Mucosa of stomach (tissue), 1 donor: Measurements from ENCODE around the gene CFAP77.

Source experiments
- H3K27me3 ChIP-seq: one replicate; pipeline ENCODE4 v1.7.0; 2013; ENCODE audit warnings: mild to moderate bottlenecking, low read length; ENCODE audit not compliant: control insufficient read depth, insufficient read depth
- H3K36me3 ChIP-seq: one replicate; pipeline ENCODE4 v1.7.0; 2013; ENCODE audit warnings: low read length; ENCODE audit not compliant: control insufficient read depth, insufficient read depth
- H3K4me1 ChIP-seq: one replicate; pipeline ENCODE4 v1.7.0; 2013; ENCODE audit warnings: mild to moderate bottlenecking, low read length; ENCODE audit not compliant: control insufficient read depth, insufficient read depth
- H3K4me3 ChIP-seq: one replicate; pipeline ENCODE4 v1.7.0; 2013; ENCODE audit warnings: low read length
- H3K9ac ChIP-seq: one replicate; pipeline ENCODE4 v1.7.0; 2013; ENCODE audit warnings: mild to moderate bottlenecking, low read length, moderate library complexity
- H3K9me3 ChIP-seq: one replicate; pipeline ENCODE4 v1.7.0; 2013; ENCODE audit warnings: mild to moderate bottlenecking, low read length, moderate library complexity; ENCODE audit not compliant: control insufficient read depth
- donor health status: Pancreatic carcinoma.

The CFAP77 gene

GRCh38 chr9:132548751-132549640 is 139.0 kb downstream of the CFAP77 start:
- Histone ChIP-seq H3K27me3 (peaks cover 11% of the 10 kb centered on the region), H3K4me3 (no peak overlapping the region), H3K9ac (no peak overlapping the region), H3K9me3 (no peaks in the 10 kb centered on the region), H3K36me3 (no peaks in the 10 kb centered on the region), H3K4me1 (no peaks in the 10 kb centered on the region)

- H3K27me3 ChIP-seq, result peaks cover 5% of the 10 kb centered on the region
- H3K4me3 ChIP-seq, result no peak overlapping the region
- no peak overlapping the region for H3K9ac ChIP-seq
- no peaks in the 10 kb centered on the region for H3K36me3 ChIP-seq
- H3K4me1 ChIP-seq, result no peaks in the 10 kb centered on the region
- no peaks in the 10 kb centered on the region for H3K9me3 ChIP-seq
Observed at GRCh38 chr9:132551556-132551955, 141.5 kb downstream of the CFAP77 start.

- Histone ChIP-seq H3K9ac (no peak overlapping the region), H3K27me3 (peaks cover 5% of the 10 kb centered on the region), H3K4me1 (no peaks in the 10 kb centered on the region), H3K9me3 (no peaks in the 10 kb centered on the region), H3K36me3 (no peaks in the 10 kb centered on the region), H3K4me3 (no peak overlapping the region)
Observed at GRCh38 chr9:132552041-132552440, 142.0 kb downstream of the CFAP77 start.

GRCh38 chr9:132554755-132555154 is 144.7 kb downstream of the CFAP77 start:
- Histone ChIP-seq H3K9me3 (no peaks in the 10 kb centered on the region), H3K4me1 (no peaks in the 10 kb centered on the region), H3K36me3 (no peaks in the 10 kb centered on the region), H3K4me3 (no peak overlapping the region), H3K9ac (no peak overlapping the region), H3K27me3 (peaks cover 5% of the 10 kb centered on the region)

- H3K27me3 ChIP-seq, result peaks cover 6% of the 10 kb centered on the region
- H3K36me3 ChIP-seq, result no peaks in the 10 kb centered on the region
- no peak overlapping the region for H3K4me3 ChIP-seq
- H3K4me1 ChIP-seq, result no peaks in the 10 kb centered on the region
- H3K9me3 ChIP-seq, result no peaks in the 10 kb centered on the region
- H3K9ac ChIP-seq, result no peak overlapping the region
Observed at GRCh38 chr9:132555528-132555927, 145.5 kb downstream of the CFAP77 start.

- Histone ChIP-seq H3K9me3 (no peaks in the 10 kb centered on the region), H3K4me1 (no peaks in the 10 kb centered on the region), H3K36me3 (no peaks in the 10 kb centered on the region), H3K27me3 (peaks cover 11% of the 10 kb centered on the region), H3K9ac (no peak overlapping the region), H3K4me3 (no peak overlapping the region)
Observed at GRCh38 chr9:132556235-132556634, 146.2 kb downstream of the CFAP77 start.

- H3K9me3 ChIP-seq, result no peaks in the 10 kb centered on the region
- peaks cover 11% of the 10 kb centered on the region for H3K27me3 ChIP-seq
Observed at GRCh38 chr9:132556714-132557113, 146.7 kb downstream of the CFAP77 start.

GRCh38 chr9:132557159-132557558 is 147.1 kb downstream of the CFAP77 start:
- Histone ChIP-seq H3K27me3 (peaks cover 11% of the 10 kb centered on the region), H3K4me1 (no peaks in the 10 kb centered on the region), H3K9me3 (no peaks in the 10 kb centered on the region), H3K9ac (no peak overlapping the region), H3K36me3 (no peaks in the 10 kb centered on the region), H3K4me3 (no peak overlapping the region)

More at GRCh38 chr9:132556714-132557113, 146.7 kb downstream of the CFAP77 start:
- H3K4me3 ChIP-seq, result no peak overlapping the region
- no peak overlapping the region for H3K9ac ChIP-seq
- no peaks in the 10 kb centered on the region for H3K4me1 ChIP-seq
- H3K36me3 ChIP-seq, result no peaks in the 10 kb centered on the region

- no peaks in the 10 kb centered on the region for H3K36me3 ChIP-seq
- H3K9me3 ChIP-seq, result no peaks in the 10 kb centered on the region
- peaks cover 11% of the 10 kb centered on the region for H3K27me3 ChIP-seq
- no peak overlapping the region for H3K4me3 ChIP-seq
- H3K4me1 ChIP-seq, result no peaks in the 10 kb centered on the region
- no peak overlapping the region for H3K9ac ChIP-seq
Observed at GRCh38 chr9:132559711-132560110, 149.7 kb downstream of the CFAP77 start.

GRCh38 chr9:132560616-132561202 is 150.7 kb downstream of the CFAP77 start:
- no peak overlapping the region for H3K9ac ChIP-seq

GRCh38 chr9:132562306-132562573 is 152.2 kb downstream of the CFAP77 start:
- Histone ChIP-seq H3K27me3 (peaks cover 6% of the 10 kb centered on the region), H3K4me3 (no peak overlapping the region), H3K4me1 (no peaks in the 10 kb centered on the region), H3K9ac (no peak overlapping the region), H3K9me3 (no peaks in the 10 kb centered on the region), H3K36me3 (no peaks in the 10 kb centered on the region)

More at GRCh38 chr9:132560616-132561202, 150.7 kb downstream of the CFAP77 start:
- H3K9me3 ChIP-seq, result no peaks in the 10 kb centered on the region
- no peak overlapping the region for H3K4me3 ChIP-seq
- peaks cover 11% of the 10 kb centered on the region for H3K27me3 ChIP-seq
- H3K4me1 ChIP-seq, result no peaks in the 10 kb centered on the region
- H3K36me3 ChIP-seq, result no peaks in the 10 kb centered on the region

GRCh38 chr9:132564526-132564925 is 154.5 kb downstream of the CFAP77 start:
- Histone ChIP-seq H3K9me3 (no peaks in the 10 kb centered on the region), H3K36me3 (no peaks in the 10 kb centered on the region), H3K4me3 (no peak overlapping the region), H3K9ac (no peak overlapping the region), H3K4me1 (no peaks in the 10 kb centered on the region), H3K27me3 (peaks cover 6% of the 10 kb centered on the region)
